ENCODE measurements around the gene ESR1. TPM values are rescaled to one million over a fixed set of nuclear protein-coding genes. Genes with fewer than 3 reads are reported as not detected.

ESR1 gene
- total RNA-seq, 1 donor from 2014 or later, result 0.05 TPM

- no peaks in the 10 kb centered on the region for H3K4me1 Mint-ChIP-seq (ENCODE audit: low read depth, unreplicated experiment)
- Histone ChIP-seq H3K4me1 (ENCODE audit: insufficient read depth, low read length) (no peaks in the 10 kb centered on the region), H2AFZ (ENCODE audit: low read depth, low read length) (no peak overlapping the region), H3K27ac (ENCODE audit: low read depth, low read length) (no peak overlapping the region), H3K79me2 (ENCODE audit: insufficient read depth, low read length) (no peaks in the 10 kb centered on the region), H3K36me3 (ENCODE audit: insufficient read depth, low read length) (no peaks in the 10 kb centered on the region), H3K4me2 (ENCODE audit: low read length) (no peak overlapping the region), H3K27me3 (ENCODE audit: insufficient read depth, low read length) (peaks cover 6% of the 10 kb centered on the region), H3K4me3 (ENCODE audit: insufficient read depth, low read depth, low read length) (no peak overlapping the region), H3K9me3 (ENCODE audit: insufficient read depth, low read depth, low read length) (no peaks in the 10 kb centered on the region), H3K9ac (ENCODE audit: low read length) (no peak overlapping the region), H4K20me1 (ENCODE audit: insufficient read depth, low read length) (no peaks in the 10 kb centered on the region)
- DNase-seq (ENCODE audit: low read depth) (no peak), FAIRE-seq (no peak)
- H3K27me3 Mint-ChIP-seq (ENCODE audit: low read depth, unreplicated experiment), result no peaks in the 10 kb centered on the region
- TF ChIP-seq CTCF (IDR thresholded peaks at IDR 0.05; ENCODE audit: insufficient read depth, low read depth, low read length) (no peak), EZH2 (IDR thresholded peaks at IDR 0.05; ENCODE audit: insufficient read depth, low read length) (no peak)
- H3K4me3 Mint-ChIP-seq (ENCODE audit: unreplicated experiment), result no peak overlapping the region
- no peak overlapping the region for H3K27ac Mint-ChIP-seq (ENCODE audit: unreplicated experiment)
- H3K36me3 Mint-ChIP-seq (ENCODE audit: low read depth, unreplicated experiment), result no peaks in the 10 kb centered on the region
- no peaks in the 10 kb centered on the region for H3K9me3 Mint-ChIP-seq (ENCODE audit: unreplicated experiment)
These were observed 10.5 kb upstream of the ESR1 start for GRCh38 chr6:151796842-151797530.

GRCh38 chr6:151803743-151804142 is 3.7 kb upstream of the ESR1 start:
- DNase-seq (ENCODE audit: low read depth) (no peak), FAIRE-seq (no peak)
- Histone ChIP-seq H3K36me3 (ENCODE audit: insufficient read depth, low read length) (no peaks in the 10 kb centered on the region), H3K79me2 (ENCODE audit: insufficient read depth, low read length) (no peaks in the 10 kb centered on the region), H3K27ac (ENCODE audit: low read depth, low read length) (no peak overlapping the region), H3K4me2 (ENCODE audit: low read length) (no peak overlapping the region), H3K4me3 (ENCODE audit: insufficient read depth, low read depth, low read length) (no peak overlapping the region), H2AFZ (ENCODE audit: low read depth, low read length) (no peak overlapping the region), H3K9me3 (ENCODE audit: insufficient read depth, low read depth, low read length) (no peaks in the 10 kb centered on the region), H4K20me1 (ENCODE audit: insufficient read depth, low read length) (no peaks in the 10 kb centered on the region), H3K9ac (ENCODE audit: low read length) (no peak overlapping the region), H3K4me1 (ENCODE audit: insufficient read depth, low read length) (peaks cover 12% of the 10 kb centered on the region), H3K27me3 (ENCODE audit: insufficient read depth, low read length) (peaks cover 41% of the 10 kb centered on the region)
- Mint-ChIP-seq H3K27me3 (ENCODE audit: low read depth, unreplicated experiment) (peaks cover 30% of the 10 kb centered on the region), H3K4me3 (ENCODE audit: unreplicated experiment) (no peak overlapping the region), H3K4me1 (ENCODE audit: low read depth, unreplicated experiment) (peaks cover 4% of the 10 kb centered on the region), H3K36me3 (ENCODE audit: low read depth, unreplicated experiment) (peaks cover 2% of the 10 kb centered on the region), H3K9me3 (ENCODE audit: unreplicated experiment) (peaks cover 9% of the 10 kb centered on the region), H3K27ac (ENCODE audit: unreplicated experiment) (no peak overlapping the region)
- TF ChIP-seq EZH2 (IDR thresholded peaks at IDR 0.05; ENCODE audit: insufficient read depth, low read length), result no peak
- TF ChIP-seq CTCF (IDR thresholded peaks at IDR 0.05; ENCODE audit: insufficient read depth, low read depth, low read length), result no peak

GRCh38 chr6:151804585-151805285 is 2.7 kb upstream of the ESR1 start:
- Histone ChIP-seq H3K36me3 (ENCODE audit: insufficient read depth, low read length) (no peaks in the 10 kb centered on the region), H3K9me3 (ENCODE audit: insufficient read depth, low read depth, low read length) (no peaks in the 10 kb centered on the region), H3K27me3 (ENCODE audit: insufficient read depth, low read length) (peaks cover 45% of the 10 kb centered on the region), H3K4me2 (ENCODE audit: low read length) (no peak overlapping the region), H3K4me1 (ENCODE audit: insufficient read depth, low read length) (peaks cover 15% of the 10 kb centered on the region), H3K4me3 (ENCODE audit: insufficient read depth, low read depth, low read length) (no peak overlapping the region), H3K79me2 (ENCODE audit: insufficient read depth, low read length) (no peaks in the 10 kb centered on the region), H4K20me1 (ENCODE audit: insufficient read depth, low read length) (no peaks in the 10 kb centered on the region), H3K27ac (ENCODE audit: low read depth, low read length) (no peak overlapping the region), H2AFZ (ENCODE audit: low read depth, low read length) (no peak overlapping the region), H3K9ac (ENCODE audit: low read length) (no peak overlapping the region)
- Mint-ChIP-seq H3K27ac (ENCODE audit: unreplicated experiment) (no peak overlapping the region), H3K4me1 (ENCODE audit: low read depth, unreplicated experiment) (peaks cover 4% of the 10 kb centered on the region), H3K4me3 (ENCODE audit: unreplicated experiment) (no peak overlapping the region), H3K36me3 (ENCODE audit: low read depth, unreplicated experiment) (peaks cover 2% of the 10 kb centered on the region), H3K27me3 (ENCODE audit: low read depth, unreplicated experiment) (peaks cover 38% of the 10 kb centered on the region), H3K9me3 (ENCODE audit: unreplicated experiment) (peaks cover 9% of the 10 kb centered on the region)
- TF ChIP-seq EZH2 (IDR thresholded peaks at IDR 0.05; ENCODE audit: insufficient read depth, low read length) (no peak), CTCF (IDR thresholded peaks at IDR 0.05; ENCODE audit: insufficient read depth, low read depth, low read length) (no peak)
- no peak for DNase-seq (ENCODE audit: low read depth)
- no peak for FAIRE-seq
